Measurements from ENCODE around the gene PKP2.

PKP2 gene

DNA sequence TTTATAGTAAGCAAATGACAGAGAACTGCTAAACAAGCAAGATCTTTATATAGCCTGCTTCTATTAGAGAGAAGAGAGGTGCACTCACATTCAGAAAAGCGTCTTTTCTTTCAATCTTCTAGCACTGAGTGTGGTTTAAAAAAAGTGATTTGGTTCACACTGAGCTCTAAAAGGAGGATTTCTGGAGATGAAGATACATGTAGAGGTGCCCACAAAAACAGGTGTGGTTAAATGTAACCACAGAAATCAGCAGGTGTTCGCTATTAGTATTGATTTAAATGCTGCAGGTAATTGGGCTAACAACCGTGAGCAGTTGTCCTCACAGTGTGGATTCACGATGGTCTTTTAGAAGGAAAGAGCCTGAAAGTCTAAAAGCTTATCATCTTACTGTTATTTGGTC is 10.7 kb downstream of the PKP2 start:
- Histone ChIP-seq H3K4me1 (ENCODE audit: insufficient read depth, low read length, severe bottlenecking) (no peaks in the 10 kb centered on the region), H3F3A (ENCODE audit: insufficient read depth, low read length) (no peaks in the 10 kb centered on the region), H3K9me3 (ENCODE audit: low read length) (no peaks in the 10 kb centered on the region), H3K27ac (ENCODE audit: low read depth, low read length, poor library complexity, severe bottlenecking) (no peak overlapping the region), H3K9ac (ENCODE audit: low read length) (no peak overlapping the region), H3K4me3 (ENCODE audit: low read depth, low read length, poor library complexity, severe bottlenecking) (no peak overlapping the region), H3K9me2 (ENCODE audit: low read depth, low read length) (no peaks in the 10 kb centered on the region), H3K36me3 (ENCODE audit: insufficient read depth, low read length) (no peaks in the 10 kb centered on the region), H3K79me2 (ENCODE audit: insufficient read depth, low read length) (no peaks in the 10 kb centered on the region), H3K4me2 (ENCODE audit: low read length) (no peak overlapping the region), H2AFZ (ENCODE audit: low read length) (no peak overlapping the region), H3K27me3 (ENCODE audit: insufficient read depth, low read length) (no peaks in the 10 kb centered on the region), H4K20me1 (ENCODE audit: insufficient read depth, low read length) (no peaks in the 10 kb centered on the region)
- TF ChIP-seq EZH2 (IDR thresholded peaks at IDR 0.05; ENCODE audit: borderline replicate concordance, low read length): no peak
- TF ChIP-seq, protein P1, sequence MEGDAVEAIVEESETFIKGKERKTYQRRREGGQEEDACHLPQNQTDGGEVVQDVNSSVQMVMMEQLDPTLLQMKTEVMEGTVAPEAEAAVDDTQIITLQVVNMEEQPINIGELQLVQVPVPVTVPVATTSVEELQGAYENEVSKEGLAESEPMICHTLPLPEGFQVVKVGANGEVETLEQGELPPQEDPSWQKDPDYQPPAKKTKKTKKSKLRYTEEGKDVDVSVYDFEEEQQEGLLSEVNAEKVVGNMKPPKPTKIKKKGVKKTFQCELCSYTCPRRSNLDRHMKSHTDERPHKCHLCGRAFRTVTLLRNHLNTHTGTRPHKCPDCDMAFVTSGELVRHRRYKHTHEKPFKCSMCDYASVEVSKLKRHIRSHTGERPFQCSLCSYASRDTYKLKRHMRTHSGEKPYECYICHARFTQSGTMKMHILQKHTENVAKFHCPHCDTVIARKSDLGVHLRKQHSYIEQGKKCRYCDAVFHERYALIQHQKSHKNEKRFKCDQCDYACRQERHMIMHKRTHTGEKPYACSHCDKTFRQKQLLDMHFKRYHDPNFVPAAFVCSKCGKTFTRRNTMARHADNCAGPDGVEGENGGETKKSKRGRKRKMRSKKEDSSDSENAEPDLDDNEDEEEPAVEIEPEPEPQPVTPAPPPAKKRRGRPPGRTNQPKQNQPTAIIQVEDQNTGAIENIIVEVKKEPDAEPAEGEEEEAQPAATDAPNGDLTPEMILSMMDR (IDR thresholded peaks at IDR 0.05; ENCODE audit: low read length): no peak

DNA sequence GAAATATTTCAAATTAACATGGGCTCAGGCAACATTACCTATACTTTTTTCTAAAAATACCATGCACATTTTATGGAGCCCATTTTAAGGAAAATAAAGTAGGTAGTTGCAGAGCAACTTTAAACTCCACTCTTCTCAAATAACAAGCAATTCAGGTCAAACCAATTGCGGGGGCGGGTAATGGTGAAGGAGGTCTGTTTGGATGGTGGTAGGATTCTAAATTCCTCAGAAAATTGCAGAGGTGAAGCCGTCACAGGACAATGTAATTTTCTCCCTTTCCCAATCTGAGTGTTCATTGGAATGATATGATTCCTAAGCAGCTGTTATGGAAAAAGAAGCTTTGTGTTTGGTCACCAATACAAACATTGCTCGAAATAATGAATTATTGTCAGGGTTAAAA is 11.6 kb downstream of the PKP2 start:
- TF ChIP-seq EZH2 (IDR thresholded peaks at IDR 0.05; ENCODE audit: borderline replicate concordance, low read length): no peak
- TF ChIP-seq, protein P1 (IDR thresholded peaks at IDR 0.05; ENCODE audit: low read length): no peak

DNA sequence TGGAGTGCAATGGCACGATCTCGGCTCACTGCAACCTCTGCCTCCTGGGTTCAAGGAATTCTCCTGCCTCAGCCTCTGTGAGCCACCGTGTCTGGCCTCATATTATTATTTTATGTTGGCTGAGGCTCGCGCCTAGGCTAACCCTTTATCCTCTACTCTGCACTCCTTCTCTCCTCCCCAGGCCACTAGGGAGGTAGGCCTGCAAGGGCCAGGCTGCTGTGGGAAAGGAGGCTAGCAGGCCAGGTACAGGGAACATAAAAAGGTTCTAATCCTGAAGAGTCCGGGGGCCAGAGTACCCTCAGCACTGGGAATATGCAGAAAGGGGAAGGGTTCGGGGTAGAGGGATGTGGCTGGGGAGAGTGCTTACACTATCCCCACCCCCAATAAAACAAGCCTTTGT is 14.9 kb downstream of the PKP2 start:
- H3K4me1 ChIP-seq (ENCODE audit: insufficient read depth, low read length, severe bottlenecking): no peaks in the 10 kb centered on the region
- TF ChIP-seq, protein P1 (IDR thresholded peaks at IDR 0.05; ENCODE audit: low read length): no peak
- no peak for TF ChIP-seq EZH2 (IDR thresholded peaks at IDR 0.05; ENCODE audit: borderline replicate concordance, low read length)

More for the DNA sequence above, 11.6 kb downstream of the PKP2 start:
- no peaks in the 10 kb centered on the region for H3K9me3 ChIP-seq (ENCODE audit: low read length)
- no peaks in the 10 kb centered on the region for H3F3A ChIP-seq (ENCODE audit: insufficient read depth, low read length)
- no peaks in the 10 kb centered on the region for H3K79me2 ChIP-seq (ENCODE audit: insufficient read depth, low read length)
- no peak overlapping the region for H3K4me3 ChIP-seq (ENCODE audit: low read depth, low read length, poor library complexity, severe bottlenecking)
- H3K9me2 ChIP-seq (ENCODE audit: low read depth, low read length): no peaks in the 10 kb centered on the region
- no peaks in the 10 kb centered on the region for H4K20me1 ChIP-seq (ENCODE audit: insufficient read depth, low read length)
- no peaks in the 10 kb centered on the region for H3K36me3 ChIP-seq (ENCODE audit: insufficient read depth, low read length)
- no peak overlapping the region for H3K4me2 ChIP-seq (ENCODE audit: low read length)
- H3K9ac ChIP-seq (ENCODE audit: low read length): no peak overlapping the region
- no peak overlapping the region for H3K27ac ChIP-seq (ENCODE audit: low read depth, low read length, poor library complexity, severe bottlenecking)
- H2AFZ ChIP-seq (ENCODE audit: low read length): no peak overlapping the region
- no peaks in the 10 kb centered on the region for H3K27me3 ChIP-seq (ENCODE audit: insufficient read depth, low read length)
- H3K4me1 ChIP-seq (ENCODE audit: insufficient read depth, low read length, severe bottlenecking): no peaks in the 10 kb centered on the region

More for the DNA sequence above, 14.9 kb downstream of the PKP2 start:
- H4K20me1 ChIP-seq (ENCODE audit: insufficient read depth, low read length): no peaks in the 10 kb centered on the region
- H3K4me3 ChIP-seq (ENCODE audit: low read depth, low read length, poor library complexity, severe bottlenecking): no peak overlapping the region
- no peaks in the 10 kb centered on the region for H3K9me3 ChIP-seq (ENCODE audit: low read length)
- H3K9ac ChIP-seq (ENCODE audit: low read length): no peak overlapping the region
- H3K4me2 ChIP-seq (ENCODE audit: low read length): no peak overlapping the region
- H3K27me3 ChIP-seq (ENCODE audit: insufficient read depth, low read length): no peaks in the 10 kb centered on the region
- H3K9me2 ChIP-seq (ENCODE audit: low read depth, low read length): no peaks in the 10 kb centered on the region
- H3K36me3 ChIP-seq (ENCODE audit: insufficient read depth, low read length): no peaks in the 10 kb centered on the region
- H3K79me2 ChIP-seq (ENCODE audit: insufficient read depth, low read length): no peaks in the 10 kb centered on the region
- H3F3A ChIP-seq (ENCODE audit: insufficient read depth, low read length): no peaks in the 10 kb centered on the region
- H3K27ac ChIP-seq (ENCODE audit: low read depth, low read length, poor library complexity, severe bottlenecking): no peak overlapping the region
- no peak overlapping the region for H2AFZ ChIP-seq (ENCODE audit: low read length)
